OCI-LY7 (cell line): ENCODE measurements around the gene RAD21L1. TPM values are rescaled to one million over a fixed set of nuclear protein-coding genes. Genes with fewer than 3 reads are reported as not detected.
"Not testable (repeated sequence)": the region's sequence is repeated elsewhere in the genome, so short reads cannot be mapped to it uniquely, and the experiment has no call there.

Experiments used
- BruUV-seq: library from RNA; stranded (reverse); fragments of 400-500 nt; replicated peaks from 2 replicates; lab custom pipeline; 2021; lab: Mats Ljungman, UMichigan
- CTCF ChIA-PET: fragments of 300-600 bp; sonication (Branson Sonifier 250); formaldehyde crosslinking; loops from one replicate; lab custom pipeline; 2022; ENCODE audit warnings: antibody characterized with exemption; ENCODE audit not compliant: unreplicated experiment; lab: Charles Lee
- POLR2A ChIA-PET: fragments of 300-600 bp; sonication (Branson Sonifier 250); formaldehyde crosslinking; loops from one replicate; lab custom pipeline; 2022; ENCODE audit warnings: antibody characterized with exemption; lab: Charles Lee
- DNase-seq: peaks from one replicate; pipeline ENCODE4 v3.0.0-alpha.2; 2015; ENCODE audit warnings: low spot score
- H2AFZ ChIP-seq: fragments of 200-600 bp; sonication (generic), shearing (Covaris generic); 2 replicates; pipeline ENCODE4 v1.6.1; 2014; ENCODE audit warnings: mild to moderate bottlenecking, antibody characterized with exemption, low read length, moderate library complexity
- H3K27ac ChIP-seq: fragments of 200-600 bp; sonication (generic); 2 replicates; pipeline ENCODE4 v1.5.1; 2014; ENCODE audit warnings: mixed run types, low read depth, mild to moderate bottlenecking, moderate library complexity, low read length, inconsistent platforms; ENCODE audit not compliant: poor library complexity, severe bottlenecking
- H3K36me3 ChIP-seq: fragments of 200-600 bp; sonication (generic); 2 replicates; pipeline ENCODE4 v1.6.1; 2014; ENCODE audit warnings: mild to moderate bottlenecking, antibody characterized with exemption, low read length, moderate library complexity, mixed read lengths; ENCODE audit not compliant: insufficient read depth
- H3K4me1 ChIP-seq: fragments of 200-600 bp; sonication (generic); 2 replicates; pipeline ENCODE4 v1.5.1; 2014; ENCODE audit warnings: mild to moderate bottlenecking, low read length; ENCODE audit not compliant: insufficient read depth, poor library complexity, severe bottlenecking
- H3K4me2 ChIP-seq: fragments of 200-600 bp; sonication (generic); 2 replicates; pipeline ENCODE4 v1.6.1; 2014; ENCODE audit warnings: mild to moderate bottlenecking, low read length
- H3K4me3 ChIP-seq: fragments of 200-600 bp; sonication (generic); 2 replicates; pipeline ENCODE4 v1.5.1; 2014; ENCODE audit warnings: mild to moderate bottlenecking, low read depth, low read length; ENCODE audit not compliant: poor library complexity, severe bottlenecking
- H3K79me2 ChIP-seq: fragments of 200-600 bp; sonication (generic); 2 replicates; pipeline ENCODE4 v1.6.1; 2016; ENCODE audit warnings: low read depth, mild to moderate bottlenecking, low read length, moderate library complexity, mixed read lengths; ENCODE audit not compliant: insufficient read depth
- H3K9me2 ChIP-seq: fragments of 200-600 bp; sonication (generic); 2 replicates; pipeline ENCODE4 v1.6.1; 2016; ENCODE audit warnings: mild to moderate bottlenecking, low read length, mixed read lengths; ENCODE audit not compliant: insufficient read depth
- H3K9me3 ChIP-seq: fragments of 200-600 bp; sonication (generic); 2 replicates; pipeline ENCODE4 v1.6.1; 2014; ENCODE audit warnings: mild to moderate bottlenecking, mixed run types, low read length, mixed read lengths
- H4K20me1 ChIP-seq: fragments of 200-600 bp; sonication (generic); 2 replicates; pipeline ENCODE4 v1.6.1; 2014; ENCODE audit warnings: mild to moderate bottlenecking, antibody characterized with exemption, low read length, moderate library complexity, mixed read lengths; ENCODE audit not compliant: insufficient read depth
- CTCF ChIP-seq: fragments of 200-600 bp; sonication (generic); conservative IDR thresholded peaks from 2 replicates; pipeline ENCODE4 v1.5.1; 2014; ENCODE audit warnings: mild to moderate bottlenecking, antibody characterized with exemption, low read length, moderate library complexity, mixed read lengths
- EZH2phosphoT487 ChIP-seq: fragments of 200-600 bp; sonication (generic); IDR thresholded peaks from 2 replicates; pipeline ENCODE4 v1.6.1; 2018; ENCODE audit warnings: low read depth, borderline replicate concordance, mild to moderate bottlenecking, mixed run types, antibody characterized with exemption, low read length, moderate library complexity, mixed read lengths
- intact Hi-C: fragments of 100-400 bp; cut with micrococcal nuclease; formaldehyde crosslinking; loops from one replicate; pipeline ENCODE4 v1.10.0; 2022; ENCODE audit not compliant: unreplicated experiment
- total RNA-seq, 2 experiments: library from RNA; depleted of rRNA in 1 of 2; stranded (reverse); fragments of >200 nt in 1 of 2; shearing (Covaris generic) in 1 of 2; gene quantifications; 2 replicates each; pipeline ENCODE4 v1.2.3, GENCODE V29; 2014 to 2022

RAD21L1 gene
- total RNA-seq, 2 experiments from 2014 or later: not detected

GRCh38 chr20:1247689-1248088 lies 21.8 kb downstream of the RAD21L1 start:
- ChIA-PET POLR2A (interaction anchor here (0.7 to 1.1 kb wide), 2 partner anchors 13 to 267 kb away, joined by 4 to 5 read pairs; no protein-coding TSS in a partner anchor), CTCF (no interaction called here)
- Histone ChIP-seq H4K20me1 (no peaks in the 10 kb centered on the region), H3K79me2 (no peaks in the 10 kb centered on the region), H3K4me2 (no peak overlapping the region), H3K27ac (no peak overlapping the region), H2AFZ (no peak overlapping the region), H3K9me2 (no peaks in the 10 kb centered on the region), H3K9me3 (no peaks in the 10 kb centered on the region), H3K36me3 (no peaks in the 10 kb centered on the region), H3K4me3 (no peak overlapping the region), H3K4me1 (no peaks in the 10 kb centered on the region)
- BruUV-seq: no TSS peak
- TF ChIP-seq EZH2phosphoT487 (no peak), CTCF (no peak)
- intact Hi-C loops: no loop called here
- DNase-seq: no peak

GRCh38 chr20:1250282-1250681 lies 24.4 kb downstream of the RAD21L1 start:
- H3K27ac ChIP-seq, H3K36me3 ChIP-seq, H3K79me2 ChIP-seq, H3K4me2 ChIP-seq, BruUV-seq, intact Hi-C loops, H3K4me1 ChIP-seq, H3K9me2 ChIP-seq, H3K4me3 ChIP-seq, DNase-seq, H4K20me1 ChIP-seq, H2AFZ ChIP-seq, H3K9me3 ChIP-seq, CTCF ChIA-PET: not testable (repeated sequence)
- POLR2A ChIA-PET: interaction anchor here (0.6 to 0.7 kb wide), 2 partner anchors 89 to 260 kb away, joined by 3 read pairs; no protein-coding TSS in a partner anchor

- CTCF ChIA-PET: no interaction called here
- Histone ChIP-seq H3K4me2 (no peak overlapping the region), H2AFZ (no peak overlapping the region), H4K20me1 (no peaks in the 10 kb centered on the region), H3K9me3 (no peaks in the 10 kb centered on the region; the same call in 1 of the 2 replicates), H3K36me3 (no peaks in the 10 kb centered on the region), H3K4me1 (no peaks in the 10 kb centered on the region), H3K79me2 (no peaks in the 10 kb centered on the region), H3K27ac (no peak overlapping the region), H3K4me3 (no peak overlapping the region), H3K9me2 (no peaks in the 10 kb centered on the region)
- POLR2A ChIA-PET: no interaction called here
- no TSS peak for BruUV-seq
- TF ChIP-seq EZH2phosphoT487 (no peak), CTCF (no peak)
- DNase-seq: no peak
- intact Hi-C loops: no loop called here
These were observed 26.6 kb downstream of the RAD21L1 start for GRCh38 chr20:1252416-1252815.
